GM12874 (cell line): ENCODE results near the gene CENPX.

Experiments
- TF ChIP-seq, protein P1 (sequence below): IDR thresholded peaks from 2 replicates; pipeline ENCODE4 v1.5.1; 2011; ENCODE audit warnings: low read depth, mild to moderate bottlenecking, control low read depth, low read length, moderate library complexity; ENCODE audit not compliant: insufficient read depth

CENPX gene

GRCh38 chr17:82049106-82049505, 26.4 kb upstream of the CENPX start:
- TF ChIP-seq, protein P1, sequence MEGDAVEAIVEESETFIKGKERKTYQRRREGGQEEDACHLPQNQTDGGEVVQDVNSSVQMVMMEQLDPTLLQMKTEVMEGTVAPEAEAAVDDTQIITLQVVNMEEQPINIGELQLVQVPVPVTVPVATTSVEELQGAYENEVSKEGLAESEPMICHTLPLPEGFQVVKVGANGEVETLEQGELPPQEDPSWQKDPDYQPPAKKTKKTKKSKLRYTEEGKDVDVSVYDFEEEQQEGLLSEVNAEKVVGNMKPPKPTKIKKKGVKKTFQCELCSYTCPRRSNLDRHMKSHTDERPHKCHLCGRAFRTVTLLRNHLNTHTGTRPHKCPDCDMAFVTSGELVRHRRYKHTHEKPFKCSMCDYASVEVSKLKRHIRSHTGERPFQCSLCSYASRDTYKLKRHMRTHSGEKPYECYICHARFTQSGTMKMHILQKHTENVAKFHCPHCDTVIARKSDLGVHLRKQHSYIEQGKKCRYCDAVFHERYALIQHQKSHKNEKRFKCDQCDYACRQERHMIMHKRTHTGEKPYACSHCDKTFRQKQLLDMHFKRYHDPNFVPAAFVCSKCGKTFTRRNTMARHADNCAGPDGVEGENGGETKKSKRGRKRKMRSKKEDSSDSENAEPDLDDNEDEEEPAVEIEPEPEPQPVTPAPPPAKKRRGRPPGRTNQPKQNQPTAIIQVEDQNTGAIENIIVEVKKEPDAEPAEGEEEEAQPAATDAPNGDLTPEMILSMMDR, result no peak

GRCh38 chr17:82048571-82048971, 25.9 kb upstream of the CENPX start:
- TF ChIP-seq, protein P1, result no peak

- TF ChIP-seq, protein P1, result no peak
These were observed 25.4 kb upstream of the CENPX start for GRCh38 chr17:82047914-82048570.

GRCh38 chr17:82047379-82047778, 24.7 kb upstream of the CENPX start:
- TF ChIP-seq, protein P1, result no peak

DNA sequence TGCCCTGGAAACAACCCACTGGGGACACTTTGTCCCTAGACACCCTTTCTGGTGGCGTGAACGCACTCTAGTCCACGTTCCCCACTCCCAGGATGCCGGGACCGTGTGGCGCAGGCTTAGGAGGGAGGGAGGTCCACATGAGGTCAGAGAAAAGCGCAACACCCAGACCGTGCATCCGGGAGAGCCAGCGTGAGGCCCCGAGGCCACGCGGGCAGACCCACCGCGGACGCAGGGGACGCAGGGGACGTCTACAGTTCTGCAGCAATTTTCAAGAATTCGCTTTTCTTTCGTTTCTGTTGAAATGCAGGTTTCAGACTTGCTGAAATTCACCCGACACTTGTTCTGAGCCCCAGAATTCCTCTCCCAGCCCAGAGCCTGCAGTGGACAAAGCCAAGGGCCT, 24.2 kb upstream of the CENPX start:
- TF ChIP-seq, protein P1, result no peak

GRCh38 chr17:82045936-82046484, 23.3 kb upstream of the CENPX start:
- TF ChIP-seq, protein P1, result no peak

DNA sequence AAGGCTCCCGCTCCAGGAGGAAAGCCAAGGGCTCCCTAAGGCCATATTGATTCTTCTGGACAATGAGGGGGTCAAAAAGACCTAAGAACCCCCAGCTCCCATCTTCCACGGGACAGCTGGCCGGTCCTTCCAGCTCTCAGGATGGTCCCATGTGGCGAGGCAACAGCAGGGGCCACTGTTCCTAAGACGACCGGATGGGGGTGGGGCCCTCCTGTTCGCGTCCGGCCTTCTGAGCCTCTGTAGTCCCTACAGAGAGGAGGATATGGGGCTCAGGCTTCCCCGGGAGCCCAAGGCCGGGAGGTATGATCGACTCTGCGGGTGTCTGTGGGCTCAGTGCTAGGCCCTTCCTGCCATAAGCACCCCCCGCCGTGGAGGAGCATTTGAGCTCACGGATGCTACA, 20.8 kb upstream of the CENPX start:
- TF ChIP-seq, protein P1, result no peak
